ENCODE results near the gene MRPL32.

Gene MRPL32

GRCh38 chr7:42907316-42907715 is 24.9 kb upstream of the MRPL32 start:
- peaks cover 8% of the 10 kb centered on the region for H3K36me3 ChIP-seq (ENCODE audit: insufficient read depth, low read length)
- H3K27ac ChIP-seq (ENCODE audit: low read depth, low read length, poor library complexity, severe bottlenecking) = no peak overlapping the region
- no peaks in the 10 kb centered on the region for H3K9me2 ChIP-seq (ENCODE audit: low read depth, low read length)
- H3K79me2 ChIP-seq (ENCODE audit: insufficient read depth, low read length) = no peaks in the 10 kb centered on the region
- no peak for TF ChIP-seq EZH2 (IDR thresholded peaks at IDR 0.05; ENCODE audit: borderline replicate concordance, low read length)
- TF ChIP-seq, protein P1, sequence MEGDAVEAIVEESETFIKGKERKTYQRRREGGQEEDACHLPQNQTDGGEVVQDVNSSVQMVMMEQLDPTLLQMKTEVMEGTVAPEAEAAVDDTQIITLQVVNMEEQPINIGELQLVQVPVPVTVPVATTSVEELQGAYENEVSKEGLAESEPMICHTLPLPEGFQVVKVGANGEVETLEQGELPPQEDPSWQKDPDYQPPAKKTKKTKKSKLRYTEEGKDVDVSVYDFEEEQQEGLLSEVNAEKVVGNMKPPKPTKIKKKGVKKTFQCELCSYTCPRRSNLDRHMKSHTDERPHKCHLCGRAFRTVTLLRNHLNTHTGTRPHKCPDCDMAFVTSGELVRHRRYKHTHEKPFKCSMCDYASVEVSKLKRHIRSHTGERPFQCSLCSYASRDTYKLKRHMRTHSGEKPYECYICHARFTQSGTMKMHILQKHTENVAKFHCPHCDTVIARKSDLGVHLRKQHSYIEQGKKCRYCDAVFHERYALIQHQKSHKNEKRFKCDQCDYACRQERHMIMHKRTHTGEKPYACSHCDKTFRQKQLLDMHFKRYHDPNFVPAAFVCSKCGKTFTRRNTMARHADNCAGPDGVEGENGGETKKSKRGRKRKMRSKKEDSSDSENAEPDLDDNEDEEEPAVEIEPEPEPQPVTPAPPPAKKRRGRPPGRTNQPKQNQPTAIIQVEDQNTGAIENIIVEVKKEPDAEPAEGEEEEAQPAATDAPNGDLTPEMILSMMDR (IDR thresholded peaks at IDR 0.05; ENCODE audit: low read length) = no peak
- no peaks in the 10 kb centered on the region for H3K9me3 ChIP-seq (ENCODE audit: low read length)
- H3K4me2 ChIP-seq (ENCODE audit: low read length) = no peak overlapping the region
- peaks cover 12% of the 10 kb centered on the region for H3K4me1 ChIP-seq (ENCODE audit: insufficient read depth, low read length, severe bottlenecking)
- H3K4me3 ChIP-seq (ENCODE audit: low read depth, low read length, poor library complexity, severe bottlenecking) = no peak overlapping the region
- no peak overlapping the region for H2AFZ ChIP-seq (ENCODE audit: low read length)
- no peaks in the 10 kb centered on the region for H4K20me1 ChIP-seq (ENCODE audit: insufficient read depth, low read length)
- no peak overlapping the region for H3K9ac ChIP-seq (ENCODE audit: low read length)
- H3K27me3 ChIP-seq (ENCODE audit: insufficient read depth, low read length) = no peaks in the 10 kb centered on the region
- H3F3A ChIP-seq (ENCODE audit: insufficient read depth, low read length) = no peaks in the 10 kb centered on the region

GRCh38 chr7:42910306-42910705 is 21.9 kb upstream of the MRPL32 start:
- TF ChIP-seq EZH2 (IDR thresholded peaks at IDR 0.05; ENCODE audit: borderline replicate concordance, low read length) = no peak
- TF ChIP-seq, protein P1 (IDR thresholded peaks at IDR 0.05; ENCODE audit: low read length) = no peak
- Histone ChIP-seq H3K9me2 (ENCODE audit: low read depth, low read length) (no peaks in the 10 kb centered on the region), H3K4me1 (ENCODE audit: insufficient read depth, low read length, severe bottlenecking) (peaks cover 17% of the 10 kb centered on the region), H3K79me2 (ENCODE audit: insufficient read depth, low read length) (no peaks in the 10 kb centered on the region), H3F3A (ENCODE audit: insufficient read depth, low read length) (peaks cover 12% of the 10 kb centered on the region; the same call in 1 of the 2 replicates), H3K27me3 (ENCODE audit: insufficient read depth, low read length) (no peaks in the 10 kb centered on the region), H3K36me3 (ENCODE audit: insufficient read depth, low read length) (peaks cover 16% of the 10 kb centered on the region), H3K27ac (ENCODE audit: low read depth, low read length, poor library complexity, severe bottlenecking) (no peak overlapping the region), H4K20me1 (ENCODE audit: insufficient read depth, low read length) (no peaks in the 10 kb centered on the region), H3K4me3 (ENCODE audit: low read depth, low read length, poor library complexity, severe bottlenecking) (no peak overlapping the region), H3K9ac (ENCODE audit: low read length) (no peak overlapping the region), H2AFZ (ENCODE audit: low read length) (no peak overlapping the region), H3K4me2 (ENCODE audit: low read length) (0 out of 2 replicates have a peak overlapping the region, but pooled peaks have one; percentile 87), H3K9me3 (ENCODE audit: low read length) (no peaks in the 10 kb centered on the region)

DNA sequence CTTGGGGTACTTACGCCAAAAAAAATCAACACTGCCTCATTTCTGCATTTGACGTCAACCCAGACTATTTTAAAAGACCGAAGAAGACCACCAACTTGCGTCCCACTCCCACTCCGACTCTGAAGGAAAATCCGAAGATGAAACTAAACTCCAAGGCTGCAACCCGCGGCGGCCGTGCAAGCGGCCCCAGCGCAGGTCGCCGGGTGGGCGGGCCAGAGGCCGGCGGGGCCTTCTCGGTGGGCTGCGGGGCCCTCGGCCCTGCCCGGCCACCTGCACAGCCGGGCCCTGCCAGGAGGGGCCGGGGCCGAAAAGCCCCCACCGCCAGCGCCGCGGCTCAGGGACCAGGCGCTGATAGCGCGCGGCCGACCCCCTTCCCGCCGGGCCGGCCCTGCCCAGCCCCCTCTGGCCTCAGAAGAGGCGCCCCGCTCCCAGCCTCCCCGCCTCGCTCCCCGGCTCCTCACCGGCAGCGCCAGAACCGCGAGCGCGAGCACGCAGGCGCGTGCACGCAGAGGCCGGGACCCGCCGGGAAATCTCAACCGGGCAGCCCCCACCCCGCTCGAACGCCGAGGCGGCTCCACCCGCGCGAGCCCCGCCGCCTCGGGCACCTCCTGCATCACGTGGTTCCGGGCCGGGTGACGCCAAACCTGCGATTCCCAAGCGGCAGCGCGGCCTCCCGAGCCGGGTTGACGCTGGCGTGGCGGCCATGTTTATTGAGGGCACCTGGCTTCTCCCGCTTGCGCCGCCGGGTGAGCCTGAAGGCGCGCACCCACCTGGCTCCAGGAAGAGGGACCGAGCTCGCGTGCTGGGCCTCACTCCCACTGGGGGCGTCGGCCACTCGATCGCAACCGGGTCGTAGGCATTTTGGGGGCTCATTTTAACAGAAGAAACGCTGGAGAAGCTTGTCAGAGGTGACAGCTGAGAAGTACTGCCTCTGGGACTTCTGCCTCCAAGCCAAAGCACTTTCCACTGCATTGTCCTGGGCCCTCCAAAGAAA is 20.4 kb upstream of the MRPL32 start, which contains the start of gene C7orf25:
C7orf25 (minus strand) TSS at position 617 of the 994 bp plus-strand sequence. CDS start 1,170 bp downstream, outside the sequence.
- H3K36me3 ChIP-seq (ENCODE audit: insufficient read depth, low read length) = peaks cover 31% of the 10 kb centered on the region
- H3K9me3 ChIP-seq (ENCODE audit: low read length) = no peaks in the 10 kb centered on the region
- H3K27me3 ChIP-seq (ENCODE audit: insufficient read depth, low read length) = no peaks in the 10 kb centered on the region
- H3K79me2 ChIP-seq (ENCODE audit: insufficient read depth, low read length) = no peaks in the 10 kb centered on the region
- peak within 1 kb of the TSS; percentile 85 for H3K9ac ChIP-seq (ENCODE audit: low read length)
- no peaks in the 10 kb centered on the region for H4K20me1 ChIP-seq (ENCODE audit: insufficient read depth, low read length)
- H3F3A ChIP-seq (ENCODE audit: insufficient read depth, low read length) = peaks cover 12% of the 10 kb centered on the region; the same call in 1 of the 2 replicates
- H3K4me3 ChIP-seq (ENCODE audit: low read depth, low read length, poor library complexity, severe bottlenecking) = peak within 1 kb of the TSS; percentile 82
- no peaks in the 10 kb centered on the region for H3K9me2 ChIP-seq (ENCODE audit: low read depth, low read length)
- peak within 1 kb of the TSS; percentile 87 for H3K4me2 ChIP-seq (ENCODE audit: low read length)
- peaks cover 17% of the 10 kb centered on the region for H3K4me1 ChIP-seq (ENCODE audit: insufficient read depth, low read length, severe bottlenecking)
- peak within 1 kb of the TSS; percentile 15 for H3K27ac ChIP-seq (ENCODE audit: low read depth, low read length, poor library complexity, severe bottlenecking)
- peak within 1 kb of the TSS; percentile 72 for H2AFZ ChIP-seq (ENCODE audit: low read length)
- TF ChIP-seq EZH2 (IDR thresholded peaks at IDR 0.05; ENCODE audit: borderline replicate concordance, low read length) = no peak
- TF ChIP-seq, protein P1 (IDR thresholded peaks at IDR 0.05; ENCODE audit: low read length) = peak; percentile 23; the same call in 1 of the 2 replicates
